WTC11 (cell line): ENCODE data around the gene ACAD9.

Source experiments
- ATF3 ChIP-seq: sonication (generic); formaldehyde crosslinking; conservative IDR thresholded peaks from 2 replicates; pipeline ENCODE4 v1.8.1; 2022; ENCODE audit warnings: mild to moderate bottlenecking, missing genetic modification reagents
- CTCF ChIP-seq: fragments of 200-600 bp; IDR thresholded peaks from 2 replicates; pipeline ENCODE4 v1.8.0; 2022; ENCODE audit warnings: antibody characterized with exemption
- FOXP1 ChIP-seq: sonication (generic); formaldehyde crosslinking; IDR thresholded peaks from 2 replicates; pipeline ENCODE4 v1.8.0; 2022; ENCODE audit warnings: missing genetic modification reagents, mild to moderate bottlenecking, moderate library complexity, borderline replicate concordance
- GTF2I ChIP-seq: fragments of 250-450 bp; sonication (Bioruptor Pico); conservative IDR thresholded peaks from 2 replicates; pipeline ENCODE4 v1.4.0; 2021; ENCODE audit warnings: mild to moderate bottlenecking
- IRF2 ChIP-seq: sonication (generic); formaldehyde crosslinking; IDR thresholded peaks from 2 replicates; pipeline ENCODE4 v1.8.0; 2022; ENCODE audit warnings: low read depth, missing genetic modification reagents, borderline replicate concordance
- NFE2L1 ChIP-seq: sonication (generic); formaldehyde crosslinking; IDR thresholded peaks from 2 replicates; pipeline ENCODE4 v1.8.1; 2023; ENCODE audit warnings: missing genetic modification reagents
- NFYB ChIP-seq: sonication (generic); formaldehyde crosslinking; conservative IDR thresholded peaks from 2 replicates; pipeline ENCODE4 v1.8.0; 2022; ENCODE audit warnings: low read depth, missing genetic modification reagents
- NR2C2 ChIP-seq: sonication (generic); formaldehyde crosslinking; IDR thresholded peaks from 2 replicates; pipeline ENCODE4 v1.8.0; 2022; ENCODE audit warnings: mild to moderate bottlenecking, missing genetic modification reagents
- TEAD1 ChIP-seq: sonication (generic); formaldehyde crosslinking; IDR thresholded peaks from 2 replicates; pipeline ENCODE4 v1.8.0; 2022; ENCODE audit warnings: mild to moderate bottlenecking, missing genetic modification reagents
- ZNF219 ChIP-seq: sonication (generic); formaldehyde crosslinking; IDR thresholded peaks from 2 replicates; pipeline ENCODE4 v1.8.0; 2023; ENCODE audit warnings: missing genetic modification reagents, mild to moderate bottlenecking, borderline replicate concordance
- ZNF396 ChIP-seq: fragments of 250-450 bp; sonication (Bioruptor Pico); IDR thresholded peaks from 2 replicates; pipeline ENCODE4 v1.8.0; 2021; ENCODE audit warnings: mild to moderate bottlenecking, moderate library complexity, borderline replicate concordance
- TF ChIP-seq, protein P1 (sequence below): sonication (generic); formaldehyde crosslinking; IDR thresholded peaks from 2 replicates; pipeline ENCODE4 v1.8.0; 2022; ENCODE audit warnings: mild to moderate bottlenecking, missing genetic modification reagents
- TF ChIP-seq, protein P2 (sequence below): sonication (generic); formaldehyde crosslinking; IDR thresholded peaks from 2 replicates; pipeline ENCODE4 v1.8.0; 2022; ENCODE audit warnings: mild to moderate bottlenecking, missing genetic modification reagents

GRCh38 chr3:128908951-128909350, 29.5 kb downstream of the ACAD9 start:
- TF ChIP-seq FOXP1 (CRISPR knock-in tag) (no peak), IRF2 (CRISPR knock-in tag) (no peak), ZNF219 (CRISPR knock-in tag) (no peak), CTCF (no peak), ZNF396 (CRISPR knock-in tag) (no peak), GTF2I (no peak), TEAD1 (CRISPR knock-in tag) (no peak), NR2C2 (CRISPR knock-in tag) (no peak), NFYB (no peak), ATF3 (CRISPR knock-in tag) (no peak), NFE2L1 (no peak)
- TF ChIP-seq, protein P1, sequence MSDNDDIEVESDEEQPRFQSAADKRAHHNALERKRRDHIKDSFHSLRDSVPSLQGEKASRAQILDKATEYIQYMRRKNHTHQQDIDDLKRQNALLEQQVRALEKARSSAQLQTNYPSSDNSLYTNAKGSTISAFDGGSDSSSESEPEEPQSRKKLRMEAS (CRISPR knock-in tag), result no peak
- TF ChIP-seq, protein P2, sequence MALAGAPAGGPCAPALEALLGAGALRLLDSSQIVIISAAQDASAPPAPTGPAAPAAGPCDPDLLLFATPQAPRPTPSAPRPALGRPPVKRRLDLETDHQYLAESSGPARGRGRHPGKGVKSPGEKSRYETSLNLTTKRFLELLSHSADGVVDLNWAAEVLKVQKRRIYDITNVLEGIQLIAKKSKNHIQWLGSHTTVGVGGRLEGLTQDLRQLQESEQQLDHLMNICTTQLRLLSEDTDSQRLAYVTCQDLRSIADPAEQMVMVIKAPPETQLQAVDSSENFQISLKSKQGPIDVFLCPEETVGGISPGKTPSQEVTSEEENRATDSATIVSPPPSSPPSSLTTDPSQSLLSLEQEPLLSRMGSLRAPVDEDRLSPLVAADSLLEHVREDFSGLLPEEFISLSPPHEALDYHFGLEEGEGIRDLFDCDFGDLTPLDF (CRISPR knock-in tag), result no peak
